Epithelial cell of proximal tubule (primary cell): Measurements from ENCODE around the gene EXOSC10. TPM values are rescaled to one million over a fixed set of nuclear protein-coding genes. Genes with fewer than 3 reads are reported as not detected.

Source experiments
- DNase-seq: peaks from one replicate; pipeline ENCODE4 v3.0.0-alpha.2; 2011; ENCODE audit warnings: low read depth
- H3K4me3 ChIP-seq: 2 replicates; pipeline ENCODE4 v1.5.1; 2011; ENCODE audit warnings: low read depth, mild to moderate bottlenecking, low read length
- CTCF ChIP-seq: conservative IDR thresholded peaks from 2 replicates; pipeline ENCODE4 v1.5.1; 2012; ENCODE audit warnings: low read depth, mild to moderate bottlenecking, low read length
- total RNA-seq: library from RNA; depleted of rRNA; stranded (reverse); fragments of >200 nt; gene quantifications from 2 replicates; pipeline ENCODE4 v1.2.3, GENCODE V29; 2015

EXOSC10 gene
- total RNA-seq, 1 donor from 2014 or later: 71.9 TPM

DNA sequence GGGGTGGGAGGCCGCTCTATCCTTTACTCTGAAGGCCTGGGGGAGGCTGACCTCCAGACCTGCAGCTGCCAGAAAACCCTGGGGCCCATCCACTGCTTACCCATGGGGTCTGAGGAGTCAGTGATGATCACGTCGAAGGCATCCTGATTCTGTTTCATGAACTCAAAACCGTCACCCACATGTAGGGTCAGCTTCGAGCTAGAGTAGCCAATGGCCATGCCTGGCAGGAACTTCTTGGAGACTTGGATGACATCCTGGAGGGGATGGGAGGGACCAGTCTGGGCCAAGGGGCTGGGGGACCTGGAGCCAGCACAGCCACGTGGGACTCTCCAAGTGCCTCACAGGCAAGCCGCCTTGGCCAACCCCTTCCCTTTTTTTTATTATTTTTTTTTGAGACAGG is 43.2 kb downstream of the EXOSC10 start:
- no peak for DNase-seq
- no peak for TF ChIP-seq CTCF
- no peak overlapping the region for H3K4me3 ChIP-seq

DNA sequence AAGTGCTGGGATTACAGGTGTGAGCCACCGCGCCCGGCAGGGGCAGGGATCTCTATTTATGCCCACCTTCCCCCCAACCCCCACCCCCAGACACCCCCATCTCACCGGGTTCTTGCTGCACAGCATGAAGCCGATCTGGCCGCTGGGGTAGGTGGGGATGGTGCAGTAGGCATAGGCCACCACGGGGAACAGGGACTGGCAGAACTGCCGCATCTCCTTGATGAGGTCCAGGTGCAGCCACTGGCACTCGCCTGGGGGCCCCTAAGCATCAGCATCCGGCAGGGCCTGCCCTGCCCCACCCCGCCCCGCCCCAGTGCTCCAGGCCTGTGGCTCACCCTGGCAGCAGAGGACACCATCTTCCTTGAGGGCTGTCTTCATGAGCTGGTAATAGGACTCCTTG is 44.0 kb downstream of the EXOSC10 start:
- DNase-seq: no peak
- no peak for TF ChIP-seq CTCF

DNA sequence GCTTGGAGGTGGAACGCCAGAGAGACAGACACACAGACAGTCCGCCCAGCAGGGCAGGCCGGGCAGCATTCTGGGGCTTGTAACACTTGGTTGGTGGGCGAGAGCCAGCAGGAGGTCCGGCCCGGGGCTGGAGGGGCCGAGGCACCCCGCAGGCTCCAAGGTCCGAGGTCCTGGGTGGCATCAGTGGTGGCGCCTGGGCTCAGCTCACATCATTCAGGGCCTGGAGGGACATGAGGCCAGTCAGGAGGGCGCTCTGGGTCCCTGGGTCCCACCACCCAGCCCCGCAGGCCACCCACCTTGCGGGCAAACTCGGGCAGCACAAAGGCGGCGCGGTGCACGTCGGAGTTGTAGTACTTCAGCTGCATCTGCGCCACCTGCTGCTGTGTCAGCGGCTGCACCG is 45.0 kb downstream of the EXOSC10 start:
- no peak for DNase-seq
- H3K4me3 ChIP-seq: no peak overlapping the region
- no peak for TF ChIP-seq CTCF

More for the DNA sequence above, 44.0 kb downstream of the EXOSC10 start:
- H3K4me3 ChIP-seq: no peak overlapping the region

DNA sequence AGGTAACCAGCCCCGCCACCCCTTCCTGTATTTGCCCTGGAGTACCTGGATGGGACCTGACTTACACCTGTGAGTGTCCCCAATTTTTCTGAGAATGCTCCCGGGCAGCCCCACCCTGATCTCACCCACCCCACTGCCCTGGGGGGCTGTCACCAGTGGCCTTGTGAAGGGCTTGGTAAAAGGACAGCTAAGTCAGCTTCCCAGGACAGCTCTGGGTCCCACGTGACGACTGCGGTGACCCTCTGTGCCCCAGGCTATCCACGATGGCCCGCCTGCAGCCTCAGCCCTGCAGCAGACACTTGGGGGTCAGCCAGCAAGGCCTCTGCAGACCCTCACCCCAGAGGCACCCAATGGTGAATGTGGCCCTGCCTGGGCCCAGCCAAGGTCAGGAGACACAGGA is 45.5 kb downstream of the EXOSC10 start:
- no peak overlapping the region for H3K4me3 ChIP-seq
- no peak for TF ChIP-seq CTCF

DNA sequence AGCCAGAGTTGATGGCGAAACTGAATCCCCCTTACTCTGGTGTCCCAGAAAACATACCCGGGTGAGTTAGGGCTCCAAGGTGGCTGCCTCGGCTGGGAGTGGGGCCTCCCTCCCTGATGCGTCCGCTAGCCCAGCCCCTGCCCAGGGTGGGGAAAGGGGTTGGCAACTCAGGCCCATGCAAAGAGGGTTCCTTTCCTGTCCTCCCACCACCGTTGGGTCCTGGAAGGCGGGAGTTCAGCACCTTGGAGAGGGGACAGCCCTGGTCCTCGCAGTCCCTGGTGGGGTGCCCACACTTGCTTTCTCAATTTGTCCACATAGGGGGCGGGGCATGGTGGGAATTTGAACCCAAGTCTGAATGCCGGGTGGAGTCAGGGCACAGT is 45.9 kb downstream of the EXOSC10 start:
- DNase-seq: no peak
- no peak overlapping the region for H3K4me3 ChIP-seq
- TF ChIP-seq CTCF: no peak

More for the DNA sequence above, 45.5 kb downstream of the EXOSC10 start:
- no peak for DNase-seq

GRCh38 chr1:11052839-11053757 is 46.6 kb downstream of the EXOSC10 start:
- TF ChIP-seq CTCF: no peak
- no peak for DNase-seq
- no peak overlapping the region for H3K4me3 ChIP-seq
